ENCODE measurements around the gene C1QTNF1. TPM values are rescaled to one million over a fixed set of nuclear protein-coding genes. Genes with fewer than 3 reads are reported as not detected.

The C1QTNF1 gene
- total and polyA plus RNA-seq, 7 donors, result 10.5 to 22.8 (median 16.9) TPM

- no peak for TF ChIP-seq CTCF (IDR thresholded peaks at IDR 0.05)
- Histone ChIP-seq H3K27me3 (ENCODE audit: insufficient read depth in 3 of 3, low read length in 2 of 3) (peaks cover 0 to 12% (median 0%) of the 10 kb centered on the region in 3 donors), H3K27ac (no peak overlapping the region), H3K36me3 (ENCODE audit: insufficient read depth in 1 of 2, low read depth in 1 of 2) (no peaks in the 10 kb centered on the region), H3K4me1 (peaks cover 11% of the 10 kb centered on the region), H3K4me3 (no peak overlapping the region), H3K9me3 (no peaks in the 10 kb centered on the region)
- DNase-seq (no peak), ATAC-seq (no peak)
- intact Hi-C loops (cut with DNase I), result no loop called here
- WGBS, 3 donors, result 88 to 97% (median 95%) methylated on average over 6 of the region's 6 CpGs
Measured at GRCh38 chr17:79035686-79036085, 11.7 kb downstream of the C1QTNF1 start.

- intact Hi-C loops (cut with DNase I), result no loop called here
- WGBS, 3 donors, result 94 to 96% (median 95%) methylated on average over 6 of the region's 6 CpGs
- Histone ChIP-seq H3K4me3 (no peak overlapping the region), H3K4me1 (peaks cover 11% of the 10 kb centered on the region), H3K27ac (peak overlapping the region; percentile 30), H3K27me3 (ENCODE audit: insufficient read depth in 3 of 3, low read length in 2 of 3) (peaks cover 0 to 9% (median 0%) of the 10 kb centered on the region in 3 donors), H3K36me3 (ENCODE audit: insufficient read depth in 1 of 2, low read depth in 1 of 2) (no peaks in the 10 kb centered on the region), H3K9me3 (no peaks in the 10 kb centered on the region)
- DNase-seq (no peak), ATAC-seq (no peak)
- no peak for TF ChIP-seq CTCF (IDR thresholded peaks at IDR 0.05)
Measured at GRCh38 chr17:79036181-79036580, 12.2 kb downstream of the C1QTNF1 start.

GRCh38 chr17:79036596-79036995, 12.6 kb downstream of the C1QTNF1 start:
- DNase-seq (no peak), ATAC-seq (peak; percentile 57 to 80 (median 76))
- no peaks in the 10 kb centered on the region for H3K36me3 ChIP-seq (ENCODE audit: insufficient read depth in 1 of 2, low read depth in 1 of 2)
- WGBS, 3 donors, result 62 to 68% (median 66%) methylated on average over 3 of the region's 3 CpGs
- intact Hi-C loops (cut with DNase I), result no loop called here
- H3K9me3 ChIP-seq, result no peaks in the 10 kb centered on the region
- peaks cover 11% of the 10 kb centered on the region for H3K4me1 ChIP-seq
- no peak overlapping the region for H3K4me3 ChIP-seq
- H3K27ac ChIP-seq, result peak overlapping the region; percentile 30
- no peak for TF ChIP-seq CTCF (IDR thresholded peaks at IDR 0.05)
- H3K27me3 ChIP-seq (ENCODE audit: insufficient read depth in 3 of 3, low read length in 2 of 3), result peaks cover 0 to 9% (median 0%) of the 10 kb centered on the region in 3 donors

- H3K27me3 ChIP-seq (ENCODE audit: insufficient read depth in 3 of 3, low read length in 2 of 3), result no peaks in the 10 kb centered on the region
- H3K27ac ChIP-seq, result no peak overlapping the region
- H3K4me3 ChIP-seq, result no peak overlapping the region
- no peaks in the 10 kb centered on the region for H3K9me3 ChIP-seq
- intact Hi-C loops (cut with DNase I), result no loop called here
- WGBS, 3 donors, result 50 to 77% (median 56%) methylated on average over 8 of the region's 8 CpGs
- H3K36me3 ChIP-seq (ENCODE audit: insufficient read depth in 1 of 2, low read depth in 1 of 2), result no peaks in the 10 kb centered on the region
- DNase-seq, result peak; percentile 75 to 81
- no peak for TF ChIP-seq CTCF (IDR thresholded peaks at IDR 0.05)
- peak; percentile 24 to 68 (median 54) for ATAC-seq
- peaks cover 9% of the 10 kb centered on the region for H3K4me1 ChIP-seq
Measured at GRCh38 chr17:79038545-79039135, 14.7 kb downstream of the C1QTNF1 start.

- no peaks in the 10 kb centered on the region for H3K27me3 ChIP-seq (ENCODE audit: insufficient read depth in 3 of 3, low read length in 2 of 3)
- DNase-seq, result no peak
- peaks cover 4% of the 10 kb centered on the region for H3K4me1 ChIP-seq
- no peaks in the 10 kb centered on the region for H3K36me3 ChIP-seq (ENCODE audit: insufficient read depth in 1 of 2, low read depth in 1 of 2)
- TF ChIP-seq CTCF (IDR thresholded peaks at IDR 0.05), result no peak
- no peak for ATAC-seq
- 93 to 94% (median 94%) methylated on average over 8 of the region's 8 CpGs for WGBS, 3 donors
- intact Hi-C loops (cut with DNase I), result no loop called here
- no peak overlapping the region for H3K4me3 ChIP-seq
- H3K27ac ChIP-seq, result no peak overlapping the region
- H3K9me3 ChIP-seq, result no peaks in the 10 kb centered on the region
Measured at GRCh38 chr17:79039171-79039570, 15.2 kb downstream of the C1QTNF1 start.

Data from psoas muscle (tissue), 8 donors.